GM12878 (cell line): ENCODE results near the gene GPR107. TPM values are rescaled to one million over a fixed set of nuclear protein-coding genes. Genes with fewer than 3 reads are reported as not detected.
A peak's percentile ranks its signal among the peaks of the same experiment; 100 is the strongest.

Experiments used
- ATAC-seq: fragments of 200-7000 bp; cut with Tn5 transposase; 3 replicates; pipeline ENCODE4 v1.9.1; 2020; ENCODE audit warnings: mild to moderate bottlenecking, moderate library complexity
- BruUV-seq: library from RNA; stranded (reverse); fragments of 400-500 nt; replicated peaks from 2 replicates; lab custom pipeline; 2021; lab: Mats Ljungman, UMichigan
- CTCF ChIA-PET: fragments of 300-600 bp; sonication (Branson Sonifier 250); formaldehyde crosslinking; extraction: SDS; loops from one replicate; lab custom pipeline; 2021; ENCODE audit warnings: inconsistent platforms; lab: Yijun Ruan, JAX
- POLR2A ChIA-PET: fragments of 350-600 bp; formaldehyde crosslinking; extraction: SDS; loops from one replicate; lab custom pipeline; 2021; ENCODE audit warnings: inconsistent platforms; lab: Charles Lee
- RAD21 ChIA-PET: fragments of 300-600 bp; sonication (Branson Sonifier 250); formaldehyde crosslinking; loops from one replicate; lab custom pipeline; 2023; ENCODE audit warnings: antibody characterized with exemption; ENCODE audit not compliant: unreplicated experiment; lab: Charles Lee
- SMC1A ChIA-PET: fragments of 300-600 bp; sonication (Branson Sonifier 250); formaldehyde crosslinking; loops from one replicate; lab custom pipeline; 2023; ENCODE audit not compliant: unreplicated experiment, uncharacterized antibody; lab: Charles Lee
- DNase-seq: peaks from one replicate; pipeline ENCODE4 v3.0.0-alpha.2; 2011; ENCODE audit warnings: low read depth, low spot score
- FAIRE-seq: peaks from 3 replicates; lab custom pipeline; 2011; peaks lifted over from hg19 to GRCh38; lab: Jason Lieb, UNC
- H2AFZ ChIP-seq: 2 replicates; pipeline ENCODE4 v1.6.0; 2011; ENCODE audit warnings: low read depth, low read length, control low read depth; ENCODE audit not compliant: control insufficient read depth
- H3K27ac ChIP-seq: 2 replicates; pipeline ENCODE4 v1.5.1; 2011; ENCODE audit warnings: control low read depth; ENCODE audit not compliant: control insufficient read depth, insufficient read depth
- H3K27me3 ChIP-seq, 2 experiments: replicated peaks in 1 of 2; 2 replicates each; pipeline versions ENCODE4 v1.6.0 to v1.6.1; 2011; ENCODE audit warnings: low read length in 1 of 2; ENCODE audit not compliant: control insufficient read depth in 2 of 2, insufficient read depth in 2 of 2
- H3K36me3 ChIP-seq, 2 experiments: 2 replicates each; pipeline ENCODE4 v1.5.1; 2011; ENCODE audit warnings: low read length in 1 of 2; ENCODE audit not compliant: control insufficient read depth in 2 of 2, insufficient read depth in 2 of 2
- H3K4me1 ChIP-seq: 2 replicates; pipeline ENCODE4 v1.6.1; 2011; ENCODE audit warnings: mild to moderate bottlenecking, low read length, moderate library complexity, mixed read lengths; ENCODE audit not compliant: control insufficient read depth, insufficient read depth
- H3K4me2 ChIP-seq: 2 replicates; pipeline ENCODE4 v1.6.0; 2011; ENCODE audit warnings: control low read depth; ENCODE audit not compliant: control insufficient read depth, insufficient read depth
- H3K4me3 ChIP-seq: fragments of 200-600 bp; sonication (generic); 2 replicates; pipeline ENCODE4 v1.5.1; 2016
- H3K79me2 ChIP-seq: 2 replicates; pipeline ENCODE4 v1.6.0; 2011; ENCODE audit warnings: low read length; ENCODE audit not compliant: control insufficient read depth, insufficient read depth
- H3K9ac ChIP-seq: 2 replicates; pipeline ENCODE4 v1.8.0; 2011; ENCODE audit warnings: low read length, control low read depth, mixed read lengths; ENCODE audit not compliant: control insufficient read depth, insufficient read depth
- H3K9me3 ChIP-seq: replicated peaks from 3 replicates; pipeline ENCODE4 v1.5.1; 2011; ENCODE audit warnings: mild to moderate bottlenecking, low read length; ENCODE audit not compliant: control insufficient read depth, insufficient read depth
- H4K20me1 ChIP-seq: 2 replicates; pipeline ENCODE4 v1.6.0; 2011; ENCODE audit not compliant: control insufficient read depth, insufficient read depth
- ASH2L ChIP-seq: fragments of 300-600, 200-600 bp; sonication (generic); IDR thresholded peaks from 2 replicates; pipeline ENCODE4 v1.6.1; 2017; ENCODE audit warnings: low read depth, mild to moderate bottlenecking, borderline replicate concordance
- BCL11A ChIP-seq: IDR thresholded peaks from 2 replicates; pipeline ENCODE4 v1.6.1; 2011; ENCODE audit warnings: low read depth, low read length
- CHD4 ChIP-seq: fragments of 200-600 bp; sonication (generic); IDR thresholded peaks from 2 replicates; pipeline ENCODE4 v1.6.1; 2016; ENCODE audit warnings: mild to moderate bottlenecking
- GATAD2B ChIP-seq: fragments of 450-650 bp; conservative IDR thresholded peaks from 2 replicates; pipeline ENCODE4 v1.6.1; 2017; ENCODE audit warnings: low read depth, mild to moderate bottlenecking, moderate library complexity
- KAT2A ChIP-seq: conservative IDR thresholded peaks from 2 replicates; pipeline ENCODE4 v1.6.1; 2011; ENCODE audit warnings: low read depth, low read length; ENCODE audit not compliant: control insufficient read depth
- LARP7 ChIP-seq: fragments of 450-650 bp; IDR thresholded peaks from 2 replicates; pipeline ENCODE4 v1.6.1; 2017; ENCODE audit warnings: mild to moderate bottlenecking
- NFYA ChIP-seq: IDR thresholded peaks from 2 replicates; pipeline ENCODE4 v1.6.1; 2011; ENCODE audit warnings: low read depth, mild to moderate bottlenecking, low read length, improper control_type of control experiment, borderline replicate concordance
- NR2F1 ChIP-seq: fragments of 450-650 bp; conservative IDR thresholded peaks from 2 replicates; pipeline ENCODE4 v1.6.1; 2017; ENCODE audit warnings: mild to moderate bottlenecking
- POLR2AphosphoS5 ChIP-seq: IDR thresholded peaks from 2 replicates; pipeline ENCODE4 v1.6.1; 2011; ENCODE audit warnings: mild to moderate bottlenecking, low read length, inconsistent platforms
- RELB ChIP-seq: fragments of 450-650 bp; IDR thresholded peaks from 2 replicates; pipeline ENCODE4 v1.6.1; 2017; ENCODE audit warnings: low read depth, mild to moderate bottlenecking, moderate library complexity
- SMARCA5 ChIP-seq: fragments of 450-650 bp; IDR thresholded peaks from 2 replicates; pipeline ENCODE4 v1.6.1; 2017; ENCODE audit warnings: mild to moderate bottlenecking
- TCF7 ChIP-seq: IDR thresholded peaks from 2 replicates; pipeline ENCODE4 v1.6.1; 2014; ENCODE audit warnings: antibody characterized with exemption, borderline replicate concordance
- ZBED1 ChIP-seq: IDR thresholded peaks from 2 replicates; pipeline ENCODE4 v1.6.1; 2016; ENCODE audit warnings: borderline replicate concordance
- WGBS: methylation state at CpG from one replicate; pipeline ENCODE4 v1.1.6; 2016; ENCODE audit warnings: low lambda C conversion rate; ENCODE audit not compliant: insufficient replicate concordance, insufficient coverage; ENCODE audit errors: missing lambda C conversion rate; 5-methylcytosine and 5-hydroxymethylcytosine counted together
- in situ Hi-C: fragments of 300-500 bp; cut with MboI; formaldehyde crosslinking; loops from 9 replicates; pipeline ENCODE4 v1.14.3; 2018; ENCODE audit warnings: mixed read lengths
- intact Hi-C: fragments of 100-400 bp; cut with micrococcal nuclease; formaldehyde crosslinking; loops from one replicate; pipeline ENCODE4 v1.14.2; 2022; ENCODE audit not compliant: unreplicated experiment
- polyA plus RNA-seq, 11 experiments: library from polyadenylated mRNA; depleted of rRNA in 4 of 11; unstranded in 6 of 11; stranded (reverse) in 5 of 11; fragments of >200 nt; fragmentation: Nextera tagmentation in 4 of 11; fragmentation: Illumina TruSeq in 1 of 11; extraction: Ambion mirVana in 4 of 11; extraction: Trizol in 1 of 11; gene quantifications; 1 replicate in 1 of 11; 2 replicates in 10 of 11; pipeline versions ENCODE4 v1.2.1 to v1.2.3, GENCODE V29; 2011 to 2016; ENCODE audit warnings: inconsistent platforms in 2 of 11, missing spikeins in 2 of 11, low read depth in 1 of 11
- total RNA-seq, 4 experiments: library from RNA; depleted of rRNA in 3 of 4; stranded (reverse); fragments of >200 nt in 3 of 4; fragmentation: Illumina TruSeq in 1 of 4; extraction: Trizol in 1 of 4; gene quantifications; 2 replicates each; pipeline versions ENCODE4 v1.2.1 to v1.2.3, GENCODE V29; 2013 to 2021
- TF ChIP-seq, protein P1 (sequence below): fragments of 450-650 bp; conservative IDR thresholded peaks from 2 replicates; pipeline ENCODE4 v1.6.1; 2017; ENCODE audit warnings: mild to moderate bottlenecking, moderate library complexity
- TF ChIP-seq, protein P2 (sequence below), 3 experiments: IDR thresholded peaks in 2 of 3; conservative IDR thresholded peaks in 1 of 3; 2 replicates each; pipeline ENCODE4 v1.5.1; 2011; ENCODE audit warnings: low read depth in 3 of 3, low read length in 3 of 3, mild to moderate bottlenecking in 3 of 3, control low read depth in 2 of 3, moderate library complexity in 2 of 3, inconsistent platforms in 1 of 3, mixed read lengths in 1 of 3; ENCODE audit not compliant: control insufficient read depth in 2 of 3, insufficient read depth in 1 of 3; ENCODE audit errors: extremely low read depth in 1 of 3
- TF ChIP-seq, protein P3 (sequence below): fragments of 450-650 bp; IDR thresholded peaks from 2 replicates; pipeline ENCODE4 v1.6.1; 2017; ENCODE audit warnings: antibody characterized with exemption, mild to moderate bottlenecking, moderate library complexity

Gene GPR107
- total and polyA plus RNA-seq, 10 of the 15 experiments (the other 5 are each of a cell fraction or from before 2014, with no cell fraction given), result 2.7 to 21.4 (median 10.6) TPM

DNA sequence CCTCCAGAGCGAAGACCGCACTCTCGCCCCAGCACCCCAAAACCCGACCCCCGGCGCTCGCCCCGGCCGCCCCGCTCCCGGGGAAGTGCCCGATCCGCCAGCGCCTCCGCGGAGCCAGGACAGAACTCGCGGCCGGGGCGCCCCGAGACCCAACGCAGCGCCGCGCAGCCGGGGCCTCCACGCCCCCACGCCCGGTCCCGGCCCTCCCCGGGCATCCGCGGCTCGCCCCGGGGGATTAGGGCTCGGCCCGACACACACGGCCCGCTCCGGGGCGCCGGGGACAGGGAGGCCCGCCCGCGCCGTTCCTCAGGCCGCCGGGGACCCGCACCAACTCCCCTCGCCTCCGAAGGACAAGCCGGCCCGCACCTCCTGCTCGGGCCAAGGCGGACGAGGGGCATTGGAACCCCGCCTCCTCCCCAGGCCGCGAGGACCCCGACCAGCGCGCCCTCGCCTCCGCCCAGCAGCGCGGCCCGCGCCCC lies 11.3 kb upstream of the GPR107 start:
- H3K79me2 ChIP-seq, result peaks cover 85% of the 10 kb centered on the region
- FAIRE-seq (no peak), DNase-seq (no peak), ATAC-seq (no peak; the same call in 2 of the 3 replicates)
- ChIA-PET POLR2A (interaction anchor here (0.6 to 12.8 kb wide), 8 partner anchors 11 to 180 kb away, joined by 3 to 247 read pairs (median 5); partner anchors contain the start of gene GPR107), RAD21 (interaction anchor here (0.8 to 13.2 kb wide), 4 partner anchors 16 to 109 kb away, joined by 4 to 254 read pairs (median 100); no protein-coding TSS in a partner anchor), SMC1A (interaction anchor here (1.3 to 28.7 kb wide), 6 partner anchors 11 to 49 kb away, joined by 3 to 763 read pairs (median 8); no protein-coding TSS in a partner anchor), CTCF (interaction anchor here (1.6 to 1.9 kb wide), 2 partner anchors 11 to 150 kb away, joined by 3 to 7 read pairs; no protein-coding TSS in a partner anchor)
- no peaks in the 10 kb centered on the region for H3K27me3 ChIP-seq
- WGBS, result 2% methylated on average over 45 of the region's 68 CpGs
- no peak overlapping the region for H2AFZ ChIP-seq
- H3K4me1 ChIP-seq, result peaks cover 24% of the 10 kb centered on the region
- peak overlapping the region; percentile 83 for H3K27ac ChIP-seq
- no peaks in the 10 kb centered on the region for H3K36me3 ChIP-seq
- peak overlapping the region; percentile 100 for H3K9ac ChIP-seq
- H3K4me2 ChIP-seq, result no peak overlapping the region
- H3K4me3 ChIP-seq, result peak overlapping the region; percentile 95
- H4K20me1 ChIP-seq, result no peaks in the 10 kb centered on the region
- no TSS peak for BruUV-seq
- intact Hi-C loops (no loop called here), in situ Hi-C loops (loop anchor here (5.0 to 25.0 kb wide), 2 partner anchors 155 to 1670 kb away; no protein-coding TSS in a partner anchor)
- no peaks in the 10 kb centered on the region for H3K9me3 ChIP-seq
- TF ChIP-seq RELB, result no peak
- TF ChIP-seq TCF7, result no peak
- TF ChIP-seq, protein P1, sequence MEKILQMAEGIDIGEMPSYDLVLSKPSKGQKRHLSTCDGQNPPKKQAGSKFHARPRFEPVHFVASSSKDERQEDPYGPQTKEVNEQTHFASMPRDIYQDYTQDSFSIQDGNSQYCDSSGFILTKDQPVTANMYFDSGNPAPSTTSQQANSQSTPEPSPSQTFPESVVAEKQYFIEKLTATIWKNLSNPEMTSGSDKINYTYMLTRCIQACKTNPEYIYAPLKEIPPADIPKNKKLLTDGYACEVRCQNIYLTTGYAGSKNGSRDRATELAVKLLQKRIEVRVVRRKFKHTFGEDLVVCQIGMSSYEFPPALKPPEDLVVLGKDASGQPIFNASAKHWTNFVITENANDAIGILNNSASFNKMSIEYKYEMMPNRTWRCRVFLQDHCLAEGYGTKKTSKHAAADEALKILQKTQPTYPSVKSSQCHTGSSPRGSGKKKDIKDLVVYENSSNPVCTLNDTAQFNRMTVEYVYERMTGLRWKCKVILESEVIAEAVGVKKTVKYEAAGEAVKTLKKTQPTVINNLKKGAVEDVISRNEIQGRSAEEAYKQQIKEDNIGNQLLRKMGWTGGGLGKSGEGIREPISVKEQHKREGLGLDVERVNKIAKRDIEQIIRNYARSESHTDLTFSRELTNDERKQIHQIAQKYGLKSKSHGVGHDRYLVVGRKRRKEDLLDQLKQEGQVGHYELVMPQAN, result 0 out of 2 replicates have a peak, but pooled peaks have one; percentile 49
- TF ChIP-seq GATAD2B, result peak; percentile 57
- no peak for TF ChIP-seq BCL11A
- TF ChIP-seq, protein P2, sequence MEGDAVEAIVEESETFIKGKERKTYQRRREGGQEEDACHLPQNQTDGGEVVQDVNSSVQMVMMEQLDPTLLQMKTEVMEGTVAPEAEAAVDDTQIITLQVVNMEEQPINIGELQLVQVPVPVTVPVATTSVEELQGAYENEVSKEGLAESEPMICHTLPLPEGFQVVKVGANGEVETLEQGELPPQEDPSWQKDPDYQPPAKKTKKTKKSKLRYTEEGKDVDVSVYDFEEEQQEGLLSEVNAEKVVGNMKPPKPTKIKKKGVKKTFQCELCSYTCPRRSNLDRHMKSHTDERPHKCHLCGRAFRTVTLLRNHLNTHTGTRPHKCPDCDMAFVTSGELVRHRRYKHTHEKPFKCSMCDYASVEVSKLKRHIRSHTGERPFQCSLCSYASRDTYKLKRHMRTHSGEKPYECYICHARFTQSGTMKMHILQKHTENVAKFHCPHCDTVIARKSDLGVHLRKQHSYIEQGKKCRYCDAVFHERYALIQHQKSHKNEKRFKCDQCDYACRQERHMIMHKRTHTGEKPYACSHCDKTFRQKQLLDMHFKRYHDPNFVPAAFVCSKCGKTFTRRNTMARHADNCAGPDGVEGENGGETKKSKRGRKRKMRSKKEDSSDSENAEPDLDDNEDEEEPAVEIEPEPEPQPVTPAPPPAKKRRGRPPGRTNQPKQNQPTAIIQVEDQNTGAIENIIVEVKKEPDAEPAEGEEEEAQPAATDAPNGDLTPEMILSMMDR (IDR thresholded peaks at IDR 0.05 in 2 of 3, conservative IDR thresholded peaks at IDR 0.05 in 1 of 3; ENCODE audit: control insufficient read depth in 2 of 3, extremely low read depth in 1 of 3, insufficient read depth in 1 of 3, low read depth in 3 of 3, low read length in 3 of 3), result no peak
- no peak for TF ChIP-seq ASH2L
- TF ChIP-seq NR2F1, result 0 out of 2 replicates have a peak, but pooled peaks have one; percentile 24
- TF ChIP-seq NFYA, result no peak
- peak; percentile 100; the same call in 1 of the 2 replicates for TF ChIP-seq LARP7
- no peak for TF ChIP-seq KAT2A
- no peak for TF ChIP-seq CHD4
- TF ChIP-seq SMARCA5, result no peak
- no peak for TF ChIP-seq POLR2AphosphoS5
- TF ChIP-seq, protein P3, sequence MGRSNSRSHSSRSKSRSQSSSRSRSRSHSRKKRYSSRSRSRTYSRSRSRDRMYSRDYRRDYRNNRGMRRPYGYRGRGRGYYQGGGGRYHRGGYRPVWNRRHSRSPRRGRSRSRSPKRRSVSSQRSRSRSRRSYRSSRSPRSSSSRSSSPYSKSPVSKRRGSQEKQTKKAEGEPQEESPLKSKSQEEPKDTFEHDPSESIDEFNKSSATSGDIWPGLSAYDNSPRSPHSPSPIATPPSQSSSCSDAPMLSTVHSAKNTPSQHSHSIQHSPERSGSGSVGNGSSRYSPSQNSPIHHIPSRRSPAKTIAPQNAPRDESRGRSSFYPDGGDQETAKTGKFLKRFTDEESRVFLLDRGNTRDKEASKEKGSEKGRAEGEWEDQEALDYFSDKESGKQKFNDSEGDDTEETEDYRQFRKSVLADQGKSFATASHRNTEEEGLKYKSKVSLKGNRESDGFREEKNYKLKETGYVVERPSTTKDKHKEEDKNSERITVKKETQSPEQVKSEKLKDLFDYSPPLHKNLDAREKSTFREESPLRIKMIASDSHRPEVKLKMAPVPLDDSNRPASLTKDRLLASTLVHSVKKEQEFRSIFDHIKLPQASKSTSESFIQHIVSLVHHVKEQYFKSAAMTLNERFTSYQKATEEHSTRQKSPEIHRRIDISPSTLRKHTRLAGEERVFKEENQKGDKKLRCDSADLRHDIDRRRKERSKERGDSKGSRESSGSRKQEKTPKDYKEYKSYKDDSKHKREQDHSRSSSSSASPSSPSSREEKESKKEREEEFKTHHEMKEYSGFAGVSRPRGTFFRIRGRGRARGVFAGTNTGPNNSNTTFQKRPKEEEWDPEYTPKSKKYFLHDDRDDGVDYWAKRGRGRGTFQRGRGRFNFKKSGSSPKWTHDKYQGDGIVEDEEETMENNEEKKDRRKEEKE, result no peak
- 0 out of 2 replicates have a peak, but pooled peaks have one; percentile 1 for TF ChIP-seq ZBED1
